Karpas-422 (cell line): ENCODE measurements around the gene STKLD1. TPM values are rescaled to one million over a fixed set of nuclear protein-coding genes. Genes with fewer than 3 reads are reported as not detected.

Source experiments
- DNase-seq: peaks from one replicate; pipeline ENCODE4 v3.0.0-alpha.2; 2015
- H2AFZ ChIP-seq: fragments of 200-600 bp; sonication (generic); 2 replicates; pipeline ENCODE4 v1.6.1; 2014; ENCODE audit warnings: antibody characterized with exemption, low read length, mixed read lengths
- H3K27ac ChIP-seq: fragments of 200-600 bp; sonication (generic); 2 replicates; pipeline ENCODE4 v1.5.1; 2014; ENCODE audit warnings: mild to moderate bottlenecking, low read length, moderate library complexity
- H3K27me3 ChIP-seq: fragments of 200-600 bp; sonication (generic); 2 replicates; pipeline ENCODE4 v1.6.1; 2014; ENCODE audit warnings: low read length, mixed read lengths
- H3K36me3 ChIP-seq: fragments of 200-600 bp; sonication (generic); 2 replicates; pipeline ENCODE4 v1.6.1; 2014; ENCODE audit warnings: low read length, mixed read lengths; ENCODE audit not compliant: insufficient read depth
- H3K4me1 ChIP-seq: fragments of 200-600 bp; sonication (generic); 2 replicates; pipeline ENCODE4 v1.6.1; 2014; ENCODE audit warnings: mild to moderate bottlenecking, low read length, mixed read lengths
- H3K4me2 ChIP-seq: fragments of 200-600 bp; sonication (generic); 2 replicates; pipeline ENCODE4 v1.6.1; 2014; ENCODE audit warnings: low read length, low read depth, mild to moderate bottlenecking; ENCODE audit not compliant: poor library complexity, severe bottlenecking
- H3K4me3 ChIP-seq: fragments of 200-600 bp; sonication (generic); 2 replicates; pipeline ENCODE4 v1.5.1; 2014; ENCODE audit warnings: mild to moderate bottlenecking, antibody characterized with exemption, low read length, mixed read lengths
- H3K79me2 ChIP-seq: fragments of 200-600 bp; sonication (generic); 2 replicates; pipeline ENCODE4 v1.6.1; 2014; ENCODE audit warnings: mild to moderate bottlenecking, low read length, mixed read lengths
- H3K9ac ChIP-seq: fragments of 200-600 bp; sonication (generic); 2 replicates; pipeline ENCODE4 v1.6.0; 2014; ENCODE audit warnings: low read length
- H3K9me2 ChIP-seq: fragments of 200-600 bp; sonication (generic), shearing (Covaris generic); replicated peaks from 2 replicates; pipeline ENCODE4 v1.6.0; 2014; ENCODE audit warnings: mild to moderate bottlenecking, low read length, moderate library complexity; ENCODE audit not compliant: insufficient read depth
- H3K9me3 ChIP-seq: fragments of 300-700, 200-600 bp; sonication (generic); 2 replicates; pipeline ENCODE4 v1.6.1; 2014; ENCODE audit warnings: low read length, mixed read lengths
- H4K20me1 ChIP-seq: fragments of 200-600 bp; sonication (generic); 2 replicates; pipeline ENCODE4 v1.6.1; 2014; ENCODE audit warnings: mild to moderate bottlenecking, antibody characterized with exemption, low read length, low read depth; ENCODE audit not compliant: insufficient read depth
- total RNA-seq: library from RNA; depleted of rRNA; stranded (reverse); fragments of >200 nt; shearing (Covaris generic); gene quantifications from 2 replicates; pipeline ENCODE4 v1.2.3, GENCODE V29; 2014; ENCODE audit warnings: low replicate concordance

STKLD1 gene
- total RNA-seq, 1 experiment from 2014 or later: 0.93 TPM

GRCh38 chr9:133406480-133407307 is 30.5 kb downstream of the STKLD1 start:
- Histone ChIP-seq H3K4me3 (no peak overlapping the region), H3K4me2 (no peak overlapping the region), H2AFZ (no peak overlapping the region), H3K27ac (no peak overlapping the region), H3K4me1 (no peaks in the 10 kb centered on the region), H3K36me3 (peaks cover 23% of the 10 kb centered on the region), H3K9ac (no peak overlapping the region), H3K9me3 (no peaks in the 10 kb centered on the region), H3K27me3 (no peaks in the 10 kb centered on the region), H3K9me2 (no peaks in the 10 kb centered on the region), H3K79me2 (no peaks in the 10 kb centered on the region), H4K20me1 (peaks cover 17% of the 10 kb centered on the region; the same call in 1 of the 2 replicates)
- peak; percentile 92 for DNase-seq

DNA sequence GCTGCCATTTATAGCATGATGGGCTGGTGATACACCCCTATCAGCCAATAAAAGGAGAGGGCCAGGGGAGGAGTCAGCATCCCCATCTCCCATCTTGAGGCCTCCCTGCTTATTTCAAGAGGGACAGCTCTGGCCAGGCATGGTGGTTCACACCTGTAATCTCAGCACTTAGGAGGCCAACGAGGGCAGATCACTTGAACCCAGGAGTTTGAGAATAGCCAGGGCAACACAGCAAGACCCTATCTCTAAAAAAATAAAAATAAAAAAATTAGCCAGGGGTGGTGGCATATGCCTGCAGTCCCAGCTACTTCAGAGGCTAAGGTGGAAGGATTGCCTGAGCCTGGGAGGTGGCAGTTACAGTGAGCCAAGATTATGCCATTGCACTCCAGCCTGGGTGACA is 31.9 kb downstream of the STKLD1 start:
- Histone ChIP-seq H3K27me3 (no peaks in the 10 kb centered on the region), H2AFZ (no peak overlapping the region), H3K4me3 (no peak overlapping the region), H3K4me1 (no peaks in the 10 kb centered on the region), H3K9me3 (no peaks in the 10 kb centered on the region), H3K4me2 (no peak overlapping the region), H4K20me1 (peaks cover 22% of the 10 kb centered on the region; the same call in 1 of the 2 replicates), H3K79me2 (0 out of 2 replicates have a peak, but pooled peaks cover 5% of the 10 kb centered on the region), H3K9me2 (no peaks in the 10 kb centered on the region), H3K36me3 (peaks cover 23% of the 10 kb centered on the region), H3K27ac (no peak overlapping the region), H3K9ac (no peak overlapping the region)
- no peak for DNase-seq

- Histone ChIP-seq H3K4me2 (no peak overlapping the region), H2AFZ (no peak overlapping the region), H3K4me1 (peaks cover 31% of the 10 kb centered on the region), H3K79me2 (peaks cover 54% of the 10 kb centered on the region), H4K20me1 (peaks cover 10% of the 10 kb centered on the region; the same call in 1 of the 2 replicates), H3K4me3 (no peak overlapping the region), H3K9ac (no peak overlapping the region), H3K27ac (no peak overlapping the region), H3K9me2 (no peaks in the 10 kb centered on the region), H3K9me3 (no peaks in the 10 kb centered on the region), H3K36me3 (peaks cover 24% of the 10 kb centered on the region; the same call in 1 of the 2 replicates), H3K27me3 (no peaks in the 10 kb centered on the region)
- DNase-seq: no peak
Observed at GRCh38 chr9:133415170-133415569, 39.0 kb downstream of the STKLD1 start.

- no peaks in the 10 kb centered on the region for H3K9me3 ChIP-seq
- H3K4me1 ChIP-seq: peaks cover 42% of the 10 kb centered on the region
- H2AFZ ChIP-seq: peak within 1 kb of the TSS; percentile 38; the same call in 1 of the 2 replicates
Observed at GRCh38 chr9:133417541-133418461, 41.6 kb downstream of the STKLD1 start, which contains the start of gene REXO4. Gene REXO4 (minus strand): TSS chr9:133418010. CDS start chr9:133417844, 166 bp downstream.

DNA sequence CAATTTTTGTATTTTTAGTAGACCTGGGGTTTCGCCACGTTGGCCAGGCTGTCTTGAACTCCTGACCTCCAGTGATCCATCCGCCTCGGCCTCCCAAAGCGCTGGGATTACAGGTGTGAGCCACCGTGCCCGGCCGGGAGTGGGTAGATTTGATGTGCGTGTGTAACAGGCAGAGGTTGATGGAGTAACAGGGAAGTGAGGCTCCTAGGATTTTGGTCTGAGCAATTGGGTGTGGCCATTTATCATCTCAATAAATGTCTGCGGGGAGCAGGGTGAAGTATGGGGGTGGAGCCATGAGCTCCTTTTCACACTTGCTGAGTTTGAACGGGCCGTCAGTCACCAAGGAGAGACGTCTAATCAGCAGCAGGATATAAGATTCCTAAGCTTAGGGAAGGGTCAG is 42.8 kb downstream of the STKLD1 start:
- Histone ChIP-seq H3K9me2 (no peaks in the 10 kb centered on the region), H3K27ac (no peak overlapping the region), H3K9me3 (no peaks in the 10 kb centered on the region), H3K79me2 (peaks cover 42% of the 10 kb centered on the region), H3K9ac (peak overlapping the region; percentile 94; the same call in 1 of the 2 replicates), H3K4me3 (peak overlapping the region; percentile 96; the same call in 1 of the 2 replicates), H3K4me2 (peak overlapping the region; percentile 61), H3K4me1 (peaks cover 42% of the 10 kb centered on the region), H4K20me1 (no peaks in the 10 kb centered on the region; the same call in 1 of the 2 replicates), H3K27me3 (no peaks in the 10 kb centered on the region), H3K36me3 (peaks cover 17% of the 10 kb centered on the region; the same call in 1 of the 2 replicates), H2AFZ (no peak overlapping the region)
- DNase-seq: no peak

More at GRCh38 chr9:133417541-133418461, 41.6 kb downstream of the STKLD1 start, which contains the start of gene REXO4:
- Histone ChIP-seq H3K9me2 (no peaks in the 10 kb centered on the region), H3K27me3 (no peaks in the 10 kb centered on the region), H3K4me3 (peak within 1 kb of the TSS; percentile 96), H3K9ac (peak within 1 kb of the TSS; percentile 94), H3K36me3 (peaks cover 24% of the 10 kb centered on the region; the same call in 1 of the 2 replicates), H3K4me2 (peak within 1 kb of the TSS; percentile 61), H4K20me1 (peaks cover 5% of the 10 kb centered on the region; the same call in 1 of the 2 replicates), H3K27ac (peak within 1 kb of the TSS; percentile 44), H3K79me2 (peaks cover 50% of the 10 kb centered on the region)
- peak; percentile 96 for DNase-seq

DNA sequence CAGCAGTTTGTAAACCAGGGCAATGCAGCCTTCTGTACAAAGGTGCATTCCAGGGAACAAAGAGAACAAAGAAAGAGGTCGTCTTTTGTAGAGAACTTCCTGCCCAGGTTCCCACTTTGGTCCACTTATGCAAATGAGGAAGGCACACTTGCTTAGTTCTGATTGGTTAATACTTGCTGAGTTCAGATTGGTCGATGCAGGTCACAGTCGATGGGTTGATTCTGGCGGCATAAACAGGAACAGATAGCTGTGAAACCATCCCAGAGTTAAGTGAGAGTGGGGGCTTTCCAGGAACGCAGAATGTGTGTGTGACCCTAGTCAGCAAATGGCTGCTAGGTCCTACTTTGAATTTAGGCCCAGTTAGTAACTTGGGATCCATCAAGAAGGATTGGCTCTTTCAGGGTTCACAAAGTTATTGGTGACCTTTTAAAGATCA is 44.2 kb downstream of the STKLD1 start:
- H3K36me3 ChIP-seq: peaks cover 6% of the 10 kb centered on the region; the same call in 1 of the 2 replicates
- peak; percentile 94 for DNase-seq
- peaks cover 28% of the 10 kb centered on the region for H3K79me2 ChIP-seq
- no peak overlapping the region for H3K27ac ChIP-seq
- no peak overlapping the region for H3K9ac ChIP-seq
- H3K9me3 ChIP-seq: no peaks in the 10 kb centered on the region
- no peak overlapping the region for H2AFZ ChIP-seq
- H3K4me3 ChIP-seq: no peak overlapping the region
- no peaks in the 10 kb centered on the region for H3K27me3 ChIP-seq
- peak overlapping the region; percentile 36 for H3K4me2 ChIP-seq
- peaks cover 40% of the 10 kb centered on the region for H3K4me1 ChIP-seq
- no peaks in the 10 kb centered on the region for H4K20me1 ChIP-seq
- no peaks in the 10 kb centered on the region for H3K9me2 ChIP-seq

GRCh38 chr9:133421615-133422542 is 45.7 kb downstream of the STKLD1 start, which contains the start of gene ADAMTS13:
Gene ADAMTS13 (plus strand): TSS chr9:133422367. CDS start chr9:133422444, 77 bp downstream.
- no peaks in the 10 kb centered on the region for H3K9me2 ChIP-seq
- peaks cover 13% of the 10 kb centered on the region for H3K79me2 ChIP-seq
- no peak within 1 kb of the TSS for H3K4me2 ChIP-seq
- 0 out of 2 replicates have a peak within 1 kb of the TSS, but pooled peaks have one; percentile 10 for H2AFZ ChIP-seq
- H3K4me1 ChIP-seq: peaks cover 28% of the 10 kb centered on the region
- no peaks in the 10 kb centered on the region for H3K36me3 ChIP-seq
- no peaks in the 10 kb centered on the region for H3K27me3 ChIP-seq
- no peak within 1 kb of the TSS for H3K27ac ChIP-seq
- H3K4me3 ChIP-seq: no peak within 1 kb of the TSS
- H3K9ac ChIP-seq: peak within 1 kb of the TSS; percentile 35
- peak; percentile 65 for DNase-seq
- no peaks in the 10 kb centered on the region for H4K20me1 ChIP-seq
- no peaks in the 10 kb centered on the region for H3K9me3 ChIP-seq
